Activated CD8-positive, alpha-beta T cell treated with anti-CD3 and anti-CD28 coated beads, Interleukin-2, amount 10 ng/mL, durations not matched to agents 7 days and 5 days (primary cell): ENCODE results near the gene OR10J5. TPM values are rescaled to one million over a fixed set of nuclear protein-coding genes. Genes with fewer than 3 reads are reported as not detected.
"Not testable (repeated sequence)": the region's sequence is repeated elsewhere in the genome, so short reads cannot be mapped to it uniquely, and the experiment has no call there.

Experiments
- ATAC-seq: fragments of 150-1000 bp; cut with Tn5 transposase; one replicate; pipeline ENCODE4 v1.10.0; 2021; ENCODE audit warnings: moderate library complexity
- CTCF ChIA-PET: fragments of 350-600 bp; sonication (Branson Sonifier 250); formaldehyde crosslinking; loops from one replicate; lab custom pipeline; 2021; ENCODE audit warnings: antibody characterized with exemption; lab: Charles Lee
- POLR2A ChIA-PET: fragments of 350-600 bp; sonication (Branson Sonifier 250); formaldehyde crosslinking; loops from one replicate; lab custom pipeline; 2021; ENCODE audit warnings: antibody characterized with exemption; lab: Charles Lee
- DNase-seq: peaks from one replicate; pipeline ENCODE4 v3.0.0-alpha.2; 2020
- H3K27ac Mint-ChIP-seq: one replicate; pipeline ENCODE4 v1.8.0; 2021; ENCODE audit warnings: mild to moderate bottlenecking, mixed read lengths
- H3K27me3 Mint-ChIP-seq: one replicate; pipeline ENCODE4 v1.8.0; 2021; ENCODE audit warnings: low read depth, mixed read lengths
- H3K36me3 Mint-ChIP-seq: one replicate; pipeline ENCODE4 v1.8.0; 2021; ENCODE audit warnings: low read depth, mixed read lengths
- H3K4me1 Mint-ChIP-seq: one replicate; pipeline ENCODE4 v1.8.0; 2021; ENCODE audit warnings: low read depth, mixed read lengths
- H3K4me3 Mint-ChIP-seq: one replicate; pipeline ENCODE4 v1.8.0; 2021; ENCODE audit warnings: mild to moderate bottlenecking, mixed read lengths
- H3K9me3 Mint-ChIP-seq: one replicate; pipeline ENCODE4 v1.8.0; 2022; ENCODE audit warnings: mixed read lengths; ENCODE audit not compliant: insufficient read depth
- total RNA-seq, 2 experiments: library from RNA; stranded (reverse); gene quantifications; one replicate each; pipeline ENCODE4 v1.2.3, GENCODE V29; 2021

OR10J5 gene
- total RNA-seq, 2 experiments from 2014 or later, result not detected

DNA sequence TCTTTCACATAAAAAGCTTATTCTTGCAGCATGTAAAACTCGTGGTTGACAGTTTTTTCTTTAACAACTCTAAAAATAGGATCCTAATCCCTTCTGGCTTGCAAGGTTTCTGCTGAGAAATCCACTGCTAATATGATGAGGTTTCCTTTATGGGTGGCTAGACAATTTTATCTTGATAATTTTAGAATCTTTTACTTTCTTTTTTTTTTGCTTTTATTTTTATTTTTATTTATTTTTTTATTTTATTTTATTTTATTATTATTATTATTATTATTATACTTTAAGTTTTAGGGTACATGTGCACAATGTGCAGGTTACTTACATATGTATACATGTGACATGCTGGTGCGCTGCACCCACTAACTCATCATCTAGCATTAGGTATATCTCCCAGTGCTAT lies 11.0 kb downstream of the OR10J5 start:
- CTCF ChIA-PET, H3K4me1 Mint-ChIP-seq: not testable (repeated sequence)

DNA sequence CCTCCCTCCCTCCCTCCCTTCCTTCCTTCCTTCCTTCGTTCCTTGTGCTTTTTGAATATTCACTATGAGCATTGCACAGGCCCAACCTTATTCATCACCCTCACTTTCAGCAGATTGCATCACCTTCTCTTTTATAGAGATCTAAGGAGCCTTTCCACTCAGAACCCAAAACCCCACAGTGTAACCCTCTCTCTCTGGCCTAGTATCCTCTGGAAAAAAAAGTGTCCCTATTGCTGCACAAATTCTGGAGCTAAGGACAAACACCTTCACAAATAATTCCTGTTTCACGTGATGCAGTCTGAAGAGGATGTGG lies 25.6 kb downstream of the OR10J5 start:
- peaks cover 2% of the 10 kb centered on the region for H3K27me3 Mint-ChIP-seq
- no peak overlapping the region for H3K27ac Mint-ChIP-seq
- H3K9me3 Mint-ChIP-seq, result no peaks in the 10 kb centered on the region
- H3K4me1 Mint-ChIP-seq, result no peaks in the 10 kb centered on the region
- ChIA-PET CTCF (no interaction called here), POLR2A (no interaction called here)
- no peaks in the 10 kb centered on the region for H3K36me3 Mint-ChIP-seq
- no peak overlapping the region for H3K4me3 Mint-ChIP-seq
- ATAC-seq (no peak), DNase-seq (no peak)

More for the DNA sequence above, 11.0 kb downstream of the OR10J5 start:
- H3K27ac Mint-ChIP-seq, H3K27me3 Mint-ChIP-seq, ATAC-seq, H3K9me3 Mint-ChIP-seq, H3K4me3 Mint-ChIP-seq, DNase-seq, H3K36me3 Mint-ChIP-seq, POLR2A ChIA-PET: not testable (repeated sequence)

DNA sequence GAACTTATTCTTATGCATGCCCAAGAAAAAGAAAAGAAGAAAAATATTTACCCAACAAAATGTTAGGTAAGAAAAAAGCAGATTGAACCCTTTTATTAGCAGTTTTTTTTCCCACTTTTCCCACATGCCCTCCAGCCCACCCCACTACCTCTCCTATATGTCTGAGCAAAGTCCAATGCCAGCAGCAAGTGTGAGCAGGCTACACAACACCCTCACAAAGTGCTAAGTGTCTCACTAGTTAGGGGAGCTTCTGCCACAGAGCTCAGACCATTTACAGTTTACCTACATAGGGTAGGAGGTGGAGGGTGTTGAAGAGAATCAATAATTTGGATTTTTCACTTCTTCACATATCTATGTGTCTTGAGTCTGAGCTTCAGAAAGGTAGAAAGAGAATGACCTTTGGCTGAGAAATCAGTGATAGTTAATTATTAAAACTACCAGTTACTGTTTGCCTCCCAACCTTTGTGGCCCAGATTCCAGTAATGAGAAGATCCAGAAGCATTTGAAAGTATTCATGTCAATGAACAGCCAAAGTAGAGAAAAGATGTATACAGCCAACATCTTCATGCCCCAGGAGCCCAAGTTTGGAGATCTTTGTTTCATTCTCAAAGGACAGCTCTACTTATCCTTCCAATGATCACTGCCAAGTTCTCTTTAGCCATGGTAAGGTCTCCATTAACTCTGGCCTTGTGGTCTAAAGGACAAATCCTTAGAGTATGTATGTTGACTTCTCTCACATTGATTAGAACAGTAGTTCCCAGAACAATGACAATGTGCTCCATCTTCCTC lies 26.2 kb downstream of the OR10J5 start:
- Mint-ChIP-seq H3K9me3 (no peaks in the 10 kb centered on the region), H3K27me3 (peaks cover 2% of the 10 kb centered on the region), H3K4me3 (no peak overlapping the region), H3K36me3 (no peaks in the 10 kb centered on the region), H3K27ac (no peak overlapping the region), H3K4me1 (no peaks in the 10 kb centered on the region)
- ChIA-PET POLR2A (no interaction called here), CTCF (no interaction called here)
- no peak for ATAC-seq
- DNase-seq, result no peak

DNA sequence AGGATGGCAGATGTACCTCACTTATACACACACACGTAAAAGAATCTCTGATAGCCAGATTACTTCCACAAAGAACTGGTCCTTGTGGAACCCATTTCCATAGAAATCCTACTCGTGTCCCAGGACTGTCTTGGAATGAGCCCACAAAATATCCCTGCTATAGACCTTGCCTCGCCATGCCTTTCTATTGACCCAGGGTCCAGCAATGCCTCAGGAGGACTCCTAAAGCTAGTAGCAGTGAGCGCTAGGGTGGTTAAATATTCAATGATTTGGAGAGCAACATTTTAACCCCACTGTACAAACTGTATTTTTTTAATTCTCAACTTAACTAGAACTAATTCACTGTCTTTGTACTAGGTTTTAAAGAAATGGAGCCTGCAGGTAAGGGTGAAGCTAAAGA lies 26.9 kb downstream of the OR10J5 start:
- ATAC-seq, result no peak
- Mint-ChIP-seq H3K27ac (no peak overlapping the region), H3K4me3 (no peak overlapping the region), H3K36me3 (no peaks in the 10 kb centered on the region), H3K4me1 (no peaks in the 10 kb centered on the region), H3K9me3 (no peaks in the 10 kb centered on the region), H3K27me3 (peaks cover 2% of the 10 kb centered on the region)
- CTCF ChIA-PET, result no interaction called here
- DNase-seq, result no peak
- POLR2A ChIA-PET, result no interaction called here

DNA sequence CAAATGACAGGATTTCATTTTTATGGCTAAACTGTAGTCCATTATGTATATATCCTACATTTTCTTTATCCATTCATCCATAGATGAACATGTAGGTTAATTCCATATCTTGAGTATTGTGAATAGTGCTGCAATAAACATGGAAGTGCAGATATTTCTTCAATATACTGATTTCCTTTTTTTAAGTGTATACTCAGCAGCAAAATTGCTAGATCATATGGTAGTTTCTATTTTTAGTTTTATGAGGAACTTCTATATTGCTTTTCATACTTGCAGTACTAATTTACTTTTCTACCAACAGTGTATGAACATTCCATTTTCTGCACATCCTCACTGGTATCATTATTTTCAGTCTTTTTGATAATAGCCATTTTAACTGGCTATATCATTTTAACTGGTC lies 30.1 kb downstream of the OR10J5 start:
- no peaks in the 10 kb centered on the region for H3K27me3 Mint-ChIP-seq
- H3K9me3 Mint-ChIP-seq, result no peaks in the 10 kb centered on the region
- ChIA-PET POLR2A (no interaction called here), CTCF (no interaction called here)
- H3K4me3 Mint-ChIP-seq, result no peak overlapping the region
- H3K4me1 Mint-ChIP-seq, result no peaks in the 10 kb centered on the region
- no peaks in the 10 kb centered on the region for H3K36me3 Mint-ChIP-seq
- DNase-seq (no peak), ATAC-seq (no peak)
- no peak overlapping the region for H3K27ac Mint-ChIP-seq

DNA sequence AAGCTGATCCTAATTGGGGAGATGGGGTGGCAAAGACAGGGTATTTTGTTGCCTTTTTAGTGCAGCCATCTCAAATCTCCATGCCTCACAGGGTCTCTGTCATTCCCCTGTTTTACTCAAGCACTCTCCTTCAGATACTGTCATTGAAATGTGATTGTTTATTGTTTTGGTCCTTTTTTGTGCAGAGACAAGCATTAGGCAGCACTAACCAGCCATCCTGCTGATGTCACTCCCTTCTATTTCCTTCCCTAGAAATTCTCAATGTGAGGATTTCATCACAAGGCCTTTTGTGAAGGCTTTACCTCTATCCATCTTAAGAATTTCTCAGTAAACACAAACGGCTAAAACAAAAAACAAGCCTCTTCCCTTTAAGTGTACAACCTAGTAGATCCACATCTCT lies 34.7 kb downstream of the OR10J5 start:
- ChIA-PET CTCF (no interaction called here), POLR2A (no interaction called here)
- ATAC-seq, result no peak
- Mint-ChIP-seq H3K4me3 (no peak overlapping the region), H3K9me3 (peaks cover 8% of the 10 kb centered on the region), H3K27me3 (no peaks in the 10 kb centered on the region), H3K36me3 (no peaks in the 10 kb centered on the region), H3K27ac (no peak overlapping the region), H3K4me1 (no peaks in the 10 kb centered on the region)
- no peak for DNase-seq

DNA sequence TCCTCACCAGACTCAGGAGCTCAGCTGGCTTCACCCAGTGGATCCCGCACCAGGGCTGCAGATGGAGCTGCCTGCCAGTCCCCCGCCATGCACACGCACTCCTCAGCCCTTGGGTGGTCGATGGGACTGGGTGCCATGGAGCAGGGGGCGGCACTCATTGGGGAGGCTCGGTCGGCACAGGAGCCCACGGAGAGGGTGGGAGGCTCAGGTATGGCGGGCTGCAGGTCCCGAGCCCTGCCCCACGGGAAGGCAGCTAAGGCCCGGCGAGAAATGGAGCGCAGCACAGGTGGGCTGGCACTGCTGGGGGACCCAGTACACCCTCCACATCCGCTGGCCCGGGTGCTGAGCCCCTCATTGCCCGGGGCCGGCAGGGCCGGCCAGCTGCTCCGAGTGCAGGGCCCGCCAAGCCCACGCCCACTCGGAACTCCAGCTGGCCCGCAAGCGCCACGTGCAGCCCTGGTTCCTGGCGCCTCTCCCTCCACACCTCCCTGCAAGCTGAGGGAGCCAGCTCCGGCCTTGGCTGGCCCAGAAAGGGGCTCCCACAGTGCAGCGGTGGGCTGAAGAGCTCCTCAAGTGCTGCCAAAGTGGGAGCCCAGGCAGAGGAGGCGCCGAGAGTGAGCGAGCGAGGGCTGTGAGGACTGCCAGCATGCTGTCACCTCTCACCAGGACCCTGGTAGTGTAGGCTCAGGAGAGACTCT lies 41.1 kb downstream of the OR10J5 start:
- DNase-seq, H3K4me3 Mint-ChIP-seq, H3K27me3 Mint-ChIP-seq, H3K36me3 Mint-ChIP-seq, H3K4me1 Mint-ChIP-seq, H3K27ac Mint-ChIP-seq, POLR2A ChIA-PET, H3K9me3 Mint-ChIP-seq, CTCF ChIA-PET, ATAC-seq: not testable (repeated sequence)

DNA sequence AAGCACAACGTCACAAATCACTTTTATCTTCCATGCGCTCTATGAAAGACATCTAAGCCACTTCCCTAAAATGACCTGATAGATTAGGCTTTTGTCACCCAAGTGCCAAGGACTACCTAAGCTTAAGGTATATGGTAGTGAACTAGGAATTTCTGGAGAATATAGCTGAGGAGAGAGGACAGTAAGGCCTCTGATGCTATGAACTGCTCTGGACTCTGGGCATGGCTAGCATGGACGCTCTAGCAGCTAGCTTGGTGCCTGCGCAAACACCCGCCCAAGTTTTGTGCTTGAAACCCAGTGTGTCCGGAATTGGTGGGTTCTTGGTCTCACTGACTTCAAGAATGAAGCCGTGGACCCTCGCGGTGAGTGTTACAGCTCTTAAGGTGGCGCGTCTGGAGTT lies 42.5 kb downstream of the OR10J5 start:
- Mint-ChIP-seq H3K36me3 (no peaks in the 10 kb centered on the region), H3K4me1 (no peaks in the 10 kb centered on the region), H3K9me3 (no peaks in the 10 kb centered on the region), H3K4me3 (no peak overlapping the region), H3K27ac (no peak overlapping the region), H3K27me3 (no peaks in the 10 kb centered on the region)
- CTCF ChIA-PET, result no interaction called here
- POLR2A ChIA-PET, result no interaction called here
- ATAC-seq, result no peak
- no peak for DNase-seq

DNA sequence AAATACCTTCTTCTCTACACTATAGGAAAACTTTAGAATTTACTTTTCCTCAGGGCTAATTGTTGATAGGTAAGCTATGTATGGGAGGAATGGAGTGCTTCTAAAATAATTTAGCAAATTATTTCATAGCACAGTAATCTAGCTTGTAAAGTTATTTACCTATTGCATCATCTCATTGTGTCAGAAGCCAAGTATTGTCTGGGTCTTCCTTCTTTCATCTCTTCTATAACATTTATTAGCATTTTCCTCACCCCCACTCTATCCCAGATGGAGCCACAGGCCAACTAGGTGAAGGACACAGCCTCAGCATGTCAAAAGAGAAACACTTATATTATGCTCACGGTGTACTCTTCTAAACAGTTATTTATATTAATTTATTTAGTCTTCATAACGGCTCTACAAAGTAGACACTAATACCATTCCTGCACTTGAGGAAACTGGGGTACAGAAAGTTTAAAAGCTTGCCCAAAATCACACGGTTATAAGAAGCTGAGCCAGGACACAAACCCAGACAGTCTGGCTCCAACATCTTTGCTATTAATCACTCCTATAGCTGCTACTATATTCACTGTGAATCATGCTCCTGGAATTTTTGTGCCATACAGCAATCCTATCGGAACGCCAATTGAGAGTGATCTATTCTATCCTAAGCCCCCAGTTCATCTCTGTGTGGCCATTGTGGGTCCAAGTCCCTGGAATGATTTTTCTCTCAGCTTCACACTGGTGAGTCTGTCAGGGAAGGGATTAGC lies 43.1 kb downstream of the OR10J5 start:
- ATAC-seq, result no peak
- CTCF ChIA-PET, result no interaction called here
- Mint-ChIP-seq H3K27ac (no peak overlapping the region), H3K36me3 (no peaks in the 10 kb centered on the region), H3K27me3 (no peaks in the 10 kb centered on the region), H3K4me3 (no peak overlapping the region), H3K9me3 (no peaks in the 10 kb centered on the region), H3K4me1 (no peaks in the 10 kb centered on the region)
- POLR2A ChIA-PET, result no interaction called here
- no peak for DNase-seq

Other genes with a start within 250 kb of the OR10J5 start
- not detected for gene FCER1A, start 233.7 kb downstream of the OR10J5 start, total RNA-seq
- gene OR10J4, start 103.8 kb downstream of the OR10J5 start, total RNA-seq, result not detected
- gene OR10J1, start 96.3 kb downstream of the OR10J5 start, total RNA-seq, result not detected
- gene APCS, start 51.8 kb upstream of the OR10J5 start, total RNA-seq, result not detected
- gene CRP, start 178.6 kb upstream of the OR10J5 start, total RNA-seq, result not detected
- 10 to 100 TPM; 21.9 to 26.5 TPM for gene DUSP23, start 245.0 kb upstream of the OR10J5 start, total RNA-seq